Measurements from ENCODE around the gene SMTNL2.
"Not testable (repeated sequence)": the region's sequence is repeated elsewhere in the genome, so short reads cannot be mapped to it uniquely, and the experiment has no call there.

The SMTNL2 gene

GRCh38 chr17:4587195-4587594, 2.9 kb downstream of the SMTNL2 start:
- DNase-seq = no peak

DNA sequence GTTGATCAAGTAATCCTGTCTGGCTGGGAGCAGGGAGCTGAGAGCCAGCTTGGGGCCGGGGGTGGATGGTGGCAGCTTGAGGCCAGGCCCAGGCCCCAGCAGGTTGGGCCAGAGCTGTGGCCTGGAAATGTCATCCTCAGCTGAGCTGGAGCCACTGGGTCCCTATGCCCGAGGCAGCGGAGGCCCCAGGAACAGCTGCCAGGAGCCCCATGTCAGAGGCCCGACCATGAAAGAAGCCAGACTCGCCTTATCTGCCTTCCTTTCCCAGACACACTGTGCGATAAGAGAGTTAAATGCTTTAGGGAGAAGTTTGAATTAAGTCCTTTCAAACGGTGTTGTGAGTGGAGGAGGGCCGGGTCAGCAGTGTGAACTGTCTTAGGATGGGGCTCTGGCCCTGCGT, 3.5 kb downstream of the SMTNL2 start:
- DNase-seq = no peak

DNA sequence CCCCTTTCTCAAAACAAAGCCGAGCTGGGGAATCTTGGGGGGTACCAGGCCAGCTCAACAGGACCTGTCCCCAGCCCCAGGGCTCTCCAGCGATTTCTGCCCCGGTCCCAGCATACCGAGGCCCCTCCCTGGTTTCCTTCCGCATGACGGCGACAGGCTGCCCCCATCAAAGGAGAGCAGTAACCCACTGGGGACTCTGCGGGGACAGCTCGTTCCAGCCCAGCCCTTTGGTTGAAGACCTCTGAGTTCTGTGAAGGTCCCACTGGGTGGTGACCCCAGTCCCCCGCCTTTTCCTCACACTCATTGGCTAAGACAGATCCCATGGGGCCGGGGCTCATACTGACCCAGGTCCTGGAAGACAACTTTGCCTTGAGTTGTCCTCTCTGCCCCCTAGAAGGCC, 4.1 kb downstream of the SMTNL2 start:
- DNase-seq = no peak

GRCh38 chr17:4588898-4589625, 4.7 kb downstream of the SMTNL2 start:
- no peak for DNase-seq

GRCh38 chr17:4590042-4590441, 5.7 kb downstream of the SMTNL2 start:
- DNase-seq = not testable (repeated sequence)

DNA sequence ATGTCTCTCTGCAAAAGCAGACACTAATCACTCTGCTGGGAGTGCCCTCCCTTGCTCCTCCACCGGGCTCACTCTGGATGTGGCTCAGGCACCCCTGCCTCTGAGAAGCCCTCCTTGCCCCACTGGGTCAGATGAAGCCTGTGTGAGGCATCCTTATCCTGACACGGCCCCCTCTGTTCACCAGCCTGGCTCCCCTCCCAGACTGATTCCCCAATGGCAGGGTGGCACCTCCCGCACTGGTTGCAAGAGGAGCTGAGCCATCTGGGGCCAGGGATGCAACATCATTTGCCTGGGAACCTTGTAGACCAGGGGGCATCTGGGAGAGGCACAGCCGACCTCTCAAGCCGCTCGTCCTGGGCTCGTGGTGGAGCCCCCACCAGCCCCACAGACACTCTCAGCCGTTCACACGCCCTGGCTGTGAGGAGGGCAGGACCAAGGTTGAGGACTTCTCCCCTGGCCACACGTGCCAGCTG, 6.7 kb downstream of the SMTNL2 start:
- DNase-seq = no peak

DNA sequence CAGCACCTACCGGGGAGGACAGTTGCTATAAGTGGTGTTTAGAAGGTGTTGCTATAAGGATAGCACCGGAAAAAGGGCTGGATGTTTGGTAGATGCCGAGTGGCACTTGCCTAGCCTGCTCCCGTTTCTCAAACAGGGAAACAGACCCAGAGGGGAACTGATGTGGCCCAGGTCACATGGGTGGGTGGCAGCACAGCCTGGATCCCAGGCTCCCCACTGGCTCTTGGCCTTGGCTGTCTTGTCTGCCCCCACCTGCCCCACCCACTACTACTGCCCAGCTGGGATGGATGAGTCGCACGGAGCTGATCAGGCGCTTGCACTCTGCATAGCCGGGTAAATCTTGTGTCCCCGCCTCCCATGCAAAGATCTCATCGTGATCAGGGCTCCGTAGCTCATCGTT, 7.2 kb downstream of the SMTNL2 start:
- DNase-seq = peak; percentile 80

GRCh38 chr17:4592240-4593005, 8.1 kb downstream of the SMTNL2 start:
- DNase-seq = no peak

DNA sequence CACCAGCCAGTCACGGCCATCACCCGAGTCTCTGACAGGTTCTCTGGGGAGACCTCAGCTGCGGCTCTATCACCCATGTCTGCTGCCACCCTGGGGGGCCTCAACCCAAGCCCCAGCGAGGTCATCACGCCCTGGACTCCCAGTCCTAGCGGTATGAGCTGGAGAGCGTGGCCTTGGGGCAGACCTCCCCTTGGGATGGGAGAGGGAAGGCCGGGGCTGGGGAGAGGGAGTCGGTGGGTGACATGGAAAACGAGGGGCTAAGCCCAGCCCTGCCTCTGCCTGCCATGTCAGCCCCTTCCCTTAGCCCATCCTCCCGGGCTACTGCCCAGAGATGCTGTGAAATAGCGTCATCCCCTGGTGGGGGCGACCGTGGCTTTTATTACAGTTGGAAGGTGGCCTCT, 8.7 kb downstream of the SMTNL2 start:
- no peak for DNase-seq

DNA sequence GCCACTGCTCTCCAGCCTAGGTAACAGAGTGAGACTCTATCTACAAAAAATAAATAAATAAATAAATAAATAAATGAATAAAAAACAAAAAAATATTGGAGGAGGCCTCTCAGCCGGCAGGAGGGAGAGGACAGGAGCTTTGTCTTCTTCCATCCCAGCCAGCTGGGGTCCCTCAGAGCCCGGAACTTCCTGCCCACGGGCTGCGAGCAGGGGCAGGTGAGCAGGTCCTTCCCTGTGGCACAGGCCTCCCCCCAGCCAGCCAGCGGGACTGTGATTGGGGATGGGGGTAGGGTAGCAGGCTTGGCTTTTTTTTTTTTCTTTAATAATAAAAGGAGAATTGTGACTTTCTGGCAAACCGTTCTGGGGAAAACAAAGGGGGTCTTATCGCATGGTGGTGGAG, 10.1 kb downstream of the SMTNL2 start:
- DNase-seq = no peak

DNA sequence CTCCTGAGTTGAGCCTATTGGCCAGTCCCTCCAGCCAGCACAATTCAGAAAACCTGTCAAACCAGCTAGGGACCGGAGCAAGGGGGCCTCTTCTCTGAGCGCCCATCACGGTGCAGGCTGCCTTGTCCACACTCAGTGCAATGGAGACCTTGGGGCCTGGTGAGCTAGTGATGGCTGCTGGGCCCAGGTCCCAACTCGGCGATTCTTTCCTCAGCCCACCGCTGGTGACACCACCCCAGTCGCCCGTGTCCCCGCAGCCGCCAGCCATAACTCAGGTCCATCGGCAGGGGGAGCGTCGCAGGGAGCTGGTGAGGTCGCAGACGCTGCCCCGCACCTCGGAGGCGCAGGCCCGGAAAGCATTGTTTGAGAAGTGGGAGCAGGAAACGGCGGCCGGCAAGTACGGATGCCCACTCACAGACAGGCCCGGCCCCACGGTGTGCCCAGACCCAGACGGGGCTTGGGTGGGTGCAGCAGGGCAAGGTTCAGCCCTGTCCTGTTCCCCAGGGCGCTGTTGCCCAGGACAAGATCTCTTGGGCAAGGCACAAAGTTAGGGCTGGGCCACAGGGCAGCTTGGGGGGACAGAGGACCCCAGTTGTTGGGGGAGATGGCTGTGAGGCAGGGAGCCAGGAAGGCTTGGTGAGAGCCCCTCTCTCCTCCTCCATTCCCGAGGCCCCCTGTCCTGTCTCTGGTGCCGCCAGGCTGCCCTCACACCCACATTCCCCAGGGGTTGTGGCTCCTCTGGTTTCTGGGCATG, 10.8 kb downstream of the SMTNL2 start:
- DNase-seq = peak; percentile 60

GRCh38 chr17:4595685-4596342, 11.5 kb downstream of the SMTNL2 start:
- DNase-seq = not testable (repeated sequence)

GRCh38 chr17:4596636-4597380, 12.5 kb downstream of the SMTNL2 start:
- no peak for DNase-seq

- DNase-seq = no peak
These were observed 13.6 kb downstream of the SMTNL2 start for GRCh38 chr17:4597975-4598374.

DNA sequence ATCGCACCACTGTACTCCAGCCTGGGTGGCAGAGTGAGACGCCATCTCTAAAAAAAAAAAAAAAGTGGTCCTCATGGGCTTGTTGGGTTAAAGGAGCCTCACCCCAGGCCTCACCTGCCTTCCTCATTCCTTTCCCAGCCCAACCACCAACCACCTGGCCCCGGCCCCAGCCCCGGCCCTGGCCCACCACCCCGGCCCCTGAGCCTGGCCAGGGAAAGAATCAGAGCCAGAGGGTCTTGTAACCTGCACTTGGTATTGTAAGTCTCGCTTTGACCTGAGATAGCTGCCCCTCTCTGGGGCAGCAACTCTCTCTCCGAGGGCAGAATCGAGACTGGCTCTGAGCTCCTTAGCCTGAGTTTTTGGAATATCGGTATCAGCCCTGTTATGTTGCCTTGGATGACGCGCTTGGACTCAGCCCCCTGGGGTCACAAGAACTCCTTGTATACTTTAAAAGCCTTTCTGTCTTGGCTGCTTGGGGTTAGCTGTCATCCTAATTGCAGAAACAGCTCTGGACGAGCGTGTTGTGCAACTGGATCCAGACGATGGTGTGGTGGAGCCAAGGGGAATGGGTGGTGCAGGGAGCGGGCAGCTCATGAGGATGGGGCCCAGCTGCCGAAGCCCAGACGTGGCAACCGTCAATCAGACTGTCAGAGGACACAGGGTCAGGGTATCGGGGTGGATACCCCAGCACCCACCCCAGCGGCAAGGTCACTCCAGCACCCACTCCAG, 14.6 kb downstream of the SMTNL2 start:
- DNase-seq = no peak

- no peak for DNase-seq
These were observed 15.4 kb downstream of the SMTNL2 start for GRCh38 chr17:4599505-4600281.

- DNase-seq = no peak
These were observed 16.2 kb downstream of the SMTNL2 start for GRCh38 chr17:4600563-4600962.

GRCh38 chr17:4601326-4601725, 17.0 kb downstream of the SMTNL2 start:
- DNase-seq = no peak

GRCh38 chr17:4602041-4602440, 17.7 kb downstream of the SMTNL2 start:
- no peak for DNase-seq

GRCh38 chr17:4604111-4604644, 19.8 kb downstream of the SMTNL2 start:
- DNase-seq = no peak

Data from suppressor macrophage treated with lipopolysaccharide for 4 hours (primary cell).